Measurements from ENCODE around the gene TMEM95. TPM values are rescaled to one million over a fixed set of nuclear protein-coding genes. Genes with fewer than 3 reads are reported as not detected.
"Not testable (repeated sequence)": the region's sequence is repeated elsewhere in the genome, so short reads cannot be mapped to it uniquely, and the experiment has no call there.

TMEM95 gene
- total RNA-seq, 2 experiments from 2014 or later, result not detected

GRCh38 chr17:7363311-7363710 is 8.4 kb downstream of the TMEM95 start:
- Mint-ChIP-seq H3K36me3 (no peaks in the 10 kb centered on the region), H3K27ac (no peak overlapping the region), H3K27me3 (no peaks in the 10 kb centered on the region), H3K9me3 (no peaks in the 10 kb centered on the region), H3K4me1 (ENCODE audit: low read depth) (no peaks in the 10 kb centered on the region), H3K4me3 (no peak overlapping the region)
- POLR2A ChIA-PET, result no interaction called here
- CTCF ChIA-PET, result interaction anchor here (0.8 to 1.3 kb wide), 2 partner anchors 73 to 197 kb away, joined by 3 read pairs; no protein-coding TSS in a partner anchor
- DNase-seq, result no peak
- intact Hi-C loops (cut with micrococcal nuclease), result no loop called here

- H3K4me1 Mint-ChIP-seq (ENCODE audit: low read depth); H3K4me3 Mint-ChIP-seq; H3K9me3 Mint-ChIP-seq; intact Hi-C loops (cut with micrococcal nuclease); POLR2A ChIA-PET; H3K27ac Mint-ChIP-seq; DNase-seq; CTCF ChIA-PET; H3K36me3 Mint-ChIP-seq; H3K27me3 Mint-ChIP-seq: not testable (repeated sequence)
Observed at GRCh38 chr17:7365963-7366362, 11.0 kb downstream of the TMEM95 start.

GRCh38 chr17:7367083-7367482 is 12.1 kb downstream of the TMEM95 start:
- ChIA-PET POLR2A (no interaction called here), CTCF (interaction anchor here (1.3 to 1.4 kb wide), 2 partner anchors 11 to 148 kb away, joined by 3 to 8 read pairs; no protein-coding TSS in a partner anchor)

GRCh38 chr17:7367918-7368598 is 13.1 kb downstream of the TMEM95 start:
- H3K27ac Mint-ChIP-seq, result no peak overlapping the region
- ChIA-PET CTCF (interaction anchor here (0.6 to 1.4 kb wide), 3 partner anchors 12 to 147 kb away, joined by 3 to 8 read pairs (median 3); no protein-coding TSS in a partner anchor), POLR2A (no interaction called here)
- intact Hi-C loops (cut with micrococcal nuclease), result no loop called here
- H3K36me3 Mint-ChIP-seq, result no peaks in the 10 kb centered on the region
- no peaks in the 10 kb centered on the region for H3K27me3 Mint-ChIP-seq
- no peaks in the 10 kb centered on the region for H3K4me1 Mint-ChIP-seq (ENCODE audit: low read depth)
- no peak overlapping the region for H3K4me3 Mint-ChIP-seq
- no peak for DNase-seq
- H3K9me3 Mint-ChIP-seq, result no peaks in the 10 kb centered on the region

More at GRCh38 chr17:7367083-7367482, 12.1 kb downstream of the TMEM95 start:
- DNase-seq, result no peak
- H3K9me3 Mint-ChIP-seq, result no peaks in the 10 kb centered on the region
- no peaks in the 10 kb centered on the region for H3K36me3 Mint-ChIP-seq
- H3K27ac Mint-ChIP-seq, result no peak overlapping the region
- intact Hi-C loops (cut with micrococcal nuclease), result no loop called here
- no peaks in the 10 kb centered on the region for H3K4me1 Mint-ChIP-seq (ENCODE audit: low read depth)
- no peaks in the 10 kb centered on the region for H3K27me3 Mint-ChIP-seq
- H3K4me3 Mint-ChIP-seq, result no peak overlapping the region

- H3K36me3 Mint-ChIP-seq; H3K4me3 Mint-ChIP-seq; DNase-seq; POLR2A ChIA-PET; intact Hi-C loops (cut with micrococcal nuclease); H3K9me3 Mint-ChIP-seq; H3K27me3 Mint-ChIP-seq; H3K4me1 Mint-ChIP-seq (ENCODE audit: low read depth); H3K27ac Mint-ChIP-seq: not testable (repeated sequence)
- CTCF ChIA-PET, result interaction anchor here (1.3 to 1.4 kb wide), 2 partner anchors 13 to 147 kb away, joined by 3 to 8 read pairs; no protein-coding TSS in a partner anchor
Observed at GRCh38 chr17:7368599-7368994, 13.6 kb downstream of the TMEM95 start.

- ChIA-PET CTCF (no interaction called here), POLR2A (no interaction called here)
- H3K27me3 Mint-ChIP-seq, result no peaks in the 10 kb centered on the region
- no peaks in the 10 kb centered on the region for H3K4me1 Mint-ChIP-seq (ENCODE audit: low read depth)
- H3K9me3 Mint-ChIP-seq, result no peaks in the 10 kb centered on the region
- no peak for DNase-seq
- no peak overlapping the region for H3K4me3 Mint-ChIP-seq
- no peaks in the 10 kb centered on the region for H3K36me3 Mint-ChIP-seq
- intact Hi-C loops (cut with micrococcal nuclease), result no loop called here
- no peak overlapping the region for H3K27ac Mint-ChIP-seq
Observed at GRCh38 chr17:7369825-7370224, 14.9 kb downstream of the TMEM95 start.

- DNase-seq, result no peak
- Mint-ChIP-seq H3K27me3 (no peaks in the 10 kb centered on the region), H3K9me3 (no peaks in the 10 kb centered on the region), H3K27ac (no peak overlapping the region), H3K4me3 (no peak overlapping the region), H3K4me1 (ENCODE audit: low read depth) (no peaks in the 10 kb centered on the region), H3K36me3 (no peaks in the 10 kb centered on the region)
- intact Hi-C loops (cut with micrococcal nuclease), result no loop called here
- POLR2A ChIA-PET, result interaction anchor here (0.6 to 0.8 kb wide), 3 partner anchors 10 to 205 kb away, joined by 3 read pairs; partner anchors contain the start of gene TNK1
- CTCF ChIA-PET, result interaction anchor here (0.7 to 0.8 kb wide), 2 partner anchors 16 to 177 kb away, joined by 3 read pairs; partner anchors contain the start of gene TMEM95
Observed at GRCh38 chr17:7370853-7371252, 15.9 kb downstream of the TMEM95 start.

GRCh38 chr17:7374353-7374752 is 19.4 kb downstream of the TMEM95 start:
- DNase-seq, result no peak
- H3K4me1 Mint-ChIP-seq (ENCODE audit: low read depth), result no peaks in the 10 kb centered on the region
- no peak overlapping the region for H3K27ac Mint-ChIP-seq
- H3K36me3 Mint-ChIP-seq, result no peaks in the 10 kb centered on the region
- POLR2A ChIA-PET, result no interaction called here
- H3K27me3 Mint-ChIP-seq, result peaks cover 5% of the 10 kb centered on the region
- intact Hi-C loops (cut with micrococcal nuclease), result no loop called here
- H3K9me3 Mint-ChIP-seq, result peaks cover 4% of the 10 kb centered on the region
- H3K4me3 Mint-ChIP-seq, result no peak overlapping the region
- CTCF ChIA-PET, result interaction anchor here (0.8 to 3.1 kb wide), 2 partner anchors 19 to 186 kb away, joined by 3 to 14 read pairs; partner anchors contain the start of gene TMEM95

- Mint-ChIP-seq H3K4me3 (no peak overlapping the region), H3K27ac (no peak overlapping the region), H3K4me1 (ENCODE audit: low read depth) (peaks cover 2% of the 10 kb centered on the region), H3K36me3 (no peaks in the 10 kb centered on the region), H3K9me3 (peaks cover 5% of the 10 kb centered on the region), H3K27me3 (peaks cover 30% of the 10 kb centered on the region)
- no peak for DNase-seq
- intact Hi-C loops (cut with micrococcal nuclease), result no loop called here
- ChIA-PET CTCF (no interaction called here), POLR2A (no interaction called here)
Observed at GRCh38 chr17:7379134-7379533, 24.2 kb downstream of the TMEM95 start.

GRCh38 chr17:7380321-7380720 is 25.4 kb downstream of the TMEM95 start:
- Mint-ChIP-seq H3K4me1 (ENCODE audit: low read depth) (peaks cover 6% of the 10 kb centered on the region), H3K27me3 (peaks cover 30% of the 10 kb centered on the region), H3K4me3 (no peak overlapping the region), H3K9me3 (peaks cover 5% of the 10 kb centered on the region), H3K27ac (no peak overlapping the region), H3K36me3 (no peaks in the 10 kb centered on the region)
- no peak for DNase-seq
- CTCF ChIA-PET, result interaction anchor here (1.3 kb wide), 1 partner anchor 25 kb away, joined by 3 read pairs; no protein-coding TSS in a partner anchor
- POLR2A ChIA-PET, result interaction anchor here (0.9 kb wide), 1 partner anchor 10 kb away, joined by 3 read pairs; no protein-coding TSS in a partner anchor
- intact Hi-C loops (cut with micrococcal nuclease), result no loop called here

- Mint-ChIP-seq H3K9me3 (peaks cover 5% of the 10 kb centered on the region), H3K27ac (no peak within 1 kb of the TSS), H3K4me1 (ENCODE audit: low read depth) (peaks cover 6% of the 10 kb centered on the region), H3K36me3 (no peaks in the 10 kb centered on the region), H3K27me3 (peaks cover 30% of the 10 kb centered on the region), H3K4me3 (no peak within 1 kb of the TSS)
- ChIA-PET POLR2A (interaction anchor here (0.9 kb wide), 1 partner anchor 10 kb away, joined by 3 read pairs; no protein-coding TSS in a partner anchor), CTCF (interaction anchor here (1.3 kb wide), 1 partner anchor 25 kb away, joined by 3 read pairs; no protein-coding TSS in a partner anchor)
- DNase-seq, result no peak
- intact Hi-C loops (cut with micrococcal nuclease), result no loop called here
Observed at GRCh38 chr17:7380855-7381683, 26.1 kb downstream of the TMEM95 start, which contains the start of gene TNK1. TNK1 (plus strand) TSS chr17:7381089; CDS start chr17:7382927, 1,838 bp downstream.

GRCh38 chr17:7382901-7383300 is 27.9 kb downstream of the TMEM95 start:
- H3K4me1 Mint-ChIP-seq (ENCODE audit: low read depth), result peaks cover 6% of the 10 kb centered on the region
- peak overlapping the region; percentile 3 for H3K4me3 Mint-ChIP-seq
- H3K27ac Mint-ChIP-seq, result no peak overlapping the region
- intact Hi-C loops (cut with micrococcal nuclease), result no loop called here
- ChIA-PET POLR2A (interaction anchor here (1.0 kb wide), 1 partner anchor 131 kb away, joined by 3 read pairs; no protein-coding TSS in a partner anchor), CTCF (interaction anchor here (0.7 kb wide), 1 partner anchor 21 kb away, joined by 3 read pairs; the partner anchor contains the start of gene TMEM256)
- no peaks in the 10 kb centered on the region for H3K36me3 Mint-ChIP-seq
- DNase-seq, result no peak
- peaks cover 29% of the 10 kb centered on the region for H3K27me3 Mint-ChIP-seq
- H3K9me3 Mint-ChIP-seq, result peaks cover 5% of the 10 kb centered on the region
